CD4-positive, alpha-beta T cell treated with Interleukin-4 for 1 hour (primary cell): ENCODE measurements around the gene DCTN4.

Source experiments
- DNase-seq, 2 donors: peaks; one replicate each; pipeline ENCODE4 v3.0.0-alpha.2; 2020 to 2022

Gene DCTN4

GRCh38 chr5:150734579-150735384, 24.0 kb downstream of the DCTN4 start:
- DNase-seq: peak in 1 of 2 donors; percentile 49

- DNase-seq: no peak
Observed at GRCh38 chr5:150731669-150732242, 27.1 kb downstream of the DCTN4 start.

- DNase-seq: no peak
Observed at GRCh38 chr5:150729859-150730258, 29.0 kb downstream of the DCTN4 start.

- no peak for DNase-seq
Observed at GRCh38 chr5:150723845-150724244, 35.0 kb downstream of the DCTN4 start.

- DNase-seq: peak in 1 of 2 donors; percentile 28
Observed at GRCh38 chr5:150710165-150710564, 48.7 kb downstream of the DCTN4 start.

GRCh38 chr5:150706776-150707390, 51.9 kb downstream of the DCTN4 start:
- no peak for DNase-seq

- DNase-seq: no peak
Observed at GRCh38 chr5:150703762-150704161, 55.1 kb downstream of the DCTN4 start.

GRCh38 chr5:150700594-150701377, 58.0 kb downstream of the DCTN4 start, which contains the start of gene RBM22:
Gene RBM22, minus strand, starts transcription at chr5:150701062. Its CDS starts 77 bp downstream, at chr5:150700985.
- DNase-seq: peak; percentile 92

GRCh38 chr5:150700246-150700593, 58.6 kb downstream of the DCTN4 start:
- DNase-seq: no peak

- DNase-seq: no peak
Observed at GRCh38 chr5:150694612-150695011, 64.2 kb downstream of the DCTN4 start.

GRCh38 chr5:150692276-150692675, 66.5 kb downstream of the DCTN4 start:
- no peak for DNase-seq

GRCh38 chr5:150690760-150691159, 68.1 kb downstream of the DCTN4 start:
- no peak for DNase-seq

- no peak for DNase-seq
Observed at GRCh38 chr5:150689120-150689519, 69.7 kb downstream of the DCTN4 start.

GRCh38 chr5:150676578-150676977, 82.2 kb downstream of the DCTN4 start:
- DNase-seq: no peak

GRCh38 chr5:150675069-150675468, 83.7 kb downstream of the DCTN4 start:
- DNase-seq: no peak

- no peak for DNase-seq
Observed at GRCh38 chr5:150674341-150674821, 84.4 kb downstream of the DCTN4 start.

GRCh38 chr5:150672884-150673275, 85.9 kb downstream of the DCTN4 start:
- DNase-seq: no peak

GRCh38 chr5:150672237-150672883, 86.5 kb downstream of the DCTN4 start:
- DNase-seq: no peak

GRCh38 chr5:150671509-150672236, 87.1 kb downstream of the DCTN4 start:
- DNase-seq: no peak

- DNase-seq: no peak
Observed at GRCh38 chr5:150670948-150671310, 87.9 kb downstream of the DCTN4 start.

GRCh38 chr5:150670275-150670947, 88.4 kb downstream of the DCTN4 start:
- DNase-seq: no peak
